NCI-H2107 treated with DMSO at 0.1 percent for 48 hours (cell line): ENCODE results near the gene PREX1.

ENCODE experiments used
- DNase-seq: peaks from one replicate; lab custom pipeline; 2025; ENCODE audit not compliant: unreplicated experiment; lab: John Stamatoyannopoulos, UW

PREX1 gene

GRCh38 chr20:48642105-48642880 is 185.5 kb downstream of the PREX1 start:
- DNase-seq = no peak

- no peak for DNase-seq
These were observed 186.9 kb downstream of the PREX1 start for GRCh38 chr20:48640871-48641270.

- DNase-seq = no peak
These were observed 187.9 kb downstream of the PREX1 start for GRCh38 chr20:48639899-48640298.

- no peak for DNase-seq
These were observed 189.3 kb downstream of the PREX1 start for GRCh38 chr20:48638546-48638945.

- DNase-seq = no peak
These were observed 190.3 kb downstream of the PREX1 start for GRCh38 chr20:48637461-48637860.

GRCh38 chr20:48636301-48636700 is 191.5 kb downstream of the PREX1 start:
- peak; percentile 41 for DNase-seq

GRCh38 chr20:48635791-48636267 is 192.0 kb downstream of the PREX1 start:
- peak; percentile 51 for DNase-seq

- DNase-seq = no peak
These were observed 192.4 kb downstream of the PREX1 start for GRCh38 chr20:48635361-48635760.

GRCh38 chr20:48634641-48635040 is 193.2 kb downstream of the PREX1 start:
- no peak for DNase-seq

GRCh38 chr20:48633620-48634257 is 194.1 kb downstream of the PREX1 start:
- no peak for DNase-seq

- DNase-seq = no peak
These were observed 194.8 kb downstream of the PREX1 start for GRCh38 chr20:48632825-48633619.

GRCh38 chr20:48632017-48632824 is 195.6 kb downstream of the PREX1 start:
- no peak for DNase-seq

- DNase-seq = no peak
These were observed 196.4 kb downstream of the PREX1 start for GRCh38 chr20:48631114-48632016.

- no peak for DNase-seq
These were observed 197.3 kb downstream of the PREX1 start for GRCh38 chr20:48630342-48631075.

GRCh38 chr20:48629960-48630315 is 197.9 kb downstream of the PREX1 start:
- no peak for DNase-seq

- no peak for DNase-seq
These were observed 198.5 kb downstream of the PREX1 start for GRCh38 chr20:48629069-48629959.

- DNase-seq = no peak
These were observed 200.1 kb downstream of the PREX1 start for GRCh38 chr20:48627737-48628128.
